Testis (tissue), 5 donors: ENCODE measurements around the gene PLEKHF1. TPM values are rescaled to one million over a fixed set of nuclear protein-coding genes. Genes with fewer than 3 reads are reported as not detected.

Source experiments
- DNase-seq: peaks from one replicate; pipeline ENCODE4 v3.0.0-alpha.2; 2019
- H3K27ac ChIP-seq, 2 donors: fragments of 200-600 bp; sonication (generic); one replicate each; pipeline ENCODE4 v1.5.1; 2019
- H3K27me3 ChIP-seq: fragments of 200-600 bp; sonication (generic); one replicate; pipeline ENCODE4 v1.5.1; 2019
- H3K36me3 ChIP-seq: fragments of 200-600 bp; sonication (generic); one replicate; pipeline ENCODE4 v1.5.1; 2017; ENCODE audit warnings: low read depth; ENCODE audit errors: missing control alignments
- H3K4me1 ChIP-seq: fragments of 200-600 bp; sonication (generic); one replicate; pipeline ENCODE4 v1.5.1; 2019
- H3K4me3 ChIP-seq, 2 donors: fragments of 200-600 bp; sonication (generic); one replicate each; pipeline ENCODE4 v1.5.1; 2017 to 2019
- H3K9me3 ChIP-seq: fragments of 200-600 bp; sonication (generic); one replicate; pipeline ENCODE4 v1.5.1; 2017
- POLR2A ChIP-seq: fragments of 450-650 bp; IDR thresholded peaks from one replicate; pipeline ENCODE4 v1.6.1; 2017; ENCODE audit warnings: antibody characterized with exemption, mild to moderate bottlenecking, moderate library complexity
- WGBS, 2 donors: methylation state at CpG; one replicate each; pipeline ENCODE4 v1.1.5; 2018; 5-methylcytosine and 5-hydroxymethylcytosine counted together
- intact Hi-C: fragments of 100-400 bp; cut with DNase I; formaldehyde crosslinking; loops from one replicate; pipeline ENCODE4 v1.15.1; 2023; ENCODE audit warnings: low total_unique reads
- long read RNA-seq, 2 donors: transcript quantifications; one replicate each; lab custom pipeline, GENCODE V29; 2026
- polyA plus RNA-seq: library from polyadenylated mRNA; stranded (reverse); fragments of 350-450 nt; fragmentation: Illumina TruSeq; extraction: RNeasy Lipid Tissue Mini Kit (QIAGEN cat#74804); gene quantifications from one replicate; pipeline ENCODE4 v1.2.3, GENCODE V29; 2014; ENCODE audit warnings: low read depth, low replicate concordance; ENCODE audit not compliant: insufficient read depth
- total RNA-seq, 2 donors: library from RNA; depleted of rRNA; stranded (reverse); fragments of >200 nt; gene quantifications; one replicate each; pipeline ENCODE4 v1.2.3, GENCODE V29; 2016
- TF ChIP-seq, protein P1 (sequence below), 3 experiments: fragments of 450-650 bp in 2 of 3; fragments of 200-600 bp in 1 of 3; sonication (generic) in 1 of 3; IDR thresholded peaks; one replicate each; pipeline ENCODE4 v1.5.1; 2016 to 2019; ENCODE audit warnings: antibody characterized with exemption in 3 of 3, mild to moderate bottlenecking in 2 of 3, moderate library complexity in 1 of 3

The PLEKHF1 gene, protein sequence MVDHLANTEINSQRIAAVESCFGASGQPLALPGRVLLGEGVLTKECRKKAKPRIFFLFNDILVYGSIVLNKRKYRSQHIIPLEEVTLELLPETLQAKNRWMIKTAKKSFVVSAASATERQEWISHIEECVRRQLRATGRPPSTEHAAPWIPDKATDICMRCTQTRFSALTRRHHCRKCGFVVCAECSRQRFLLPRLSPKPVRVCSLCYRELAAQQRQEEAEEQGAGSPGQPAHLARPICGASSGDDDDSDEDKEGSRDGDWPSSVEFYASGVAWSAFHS
- 10 to 100 TPM; 13.5 to 26.2 TPM for total RNA-seq
- polyA plus RNA-seq: 6.3 TPM
- long read RNA-seq, donor 1, partial matches to known transcripts: 0 of 4 reads
- long read RNA-seq, donor 1, other reads (novel, unspliced or antisense): 0 of 4 reads
- long read RNA-seq, donor 2, partial matches to known transcripts: 0 of 3 reads
- long read RNA-seq, donor 2, other reads (novel, unspliced or antisense): 0 of 3 reads

DNA sequence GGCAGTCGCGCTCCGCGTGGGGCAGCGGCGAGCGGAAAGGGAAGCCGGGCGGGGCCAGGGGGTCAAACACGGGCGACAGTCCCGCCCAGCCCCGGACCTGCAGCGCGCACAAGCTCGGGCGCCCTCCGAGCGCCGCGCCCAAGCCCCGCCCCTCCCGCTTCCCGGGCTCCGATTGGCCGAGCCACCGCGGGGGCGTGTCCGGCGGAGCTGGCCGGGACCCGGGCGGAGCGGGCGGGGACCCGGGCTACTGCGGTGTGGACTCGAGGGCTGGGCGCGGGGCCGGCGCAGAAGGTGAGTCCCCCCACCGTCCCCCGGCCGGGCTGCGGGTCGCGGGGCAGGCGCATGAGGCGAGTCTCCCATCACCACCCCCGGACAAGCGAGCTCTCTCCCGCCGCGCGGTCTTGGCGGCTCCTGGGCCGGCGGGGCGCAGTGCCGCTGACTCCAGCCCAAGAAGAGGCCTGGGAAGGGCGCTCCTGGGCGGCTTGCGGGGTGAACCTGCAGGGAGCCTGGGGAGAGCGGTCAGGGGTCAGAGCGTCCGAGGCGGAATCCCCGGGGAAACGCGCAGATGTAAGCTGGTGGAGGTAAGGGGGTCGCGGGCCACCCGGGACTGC lies at the start of gene PLEKHF1:
Gene PLEKHF1, plus strand, starts transcription at position 247 of the 611 bp plus-strand sequence. CDS start 8,379 bp downstream, outside the sequence.
- intact Hi-C loops: no loop called here
- TF ChIP-seq POLR2A: no peak
- TF ChIP-seq, protein P1, sequence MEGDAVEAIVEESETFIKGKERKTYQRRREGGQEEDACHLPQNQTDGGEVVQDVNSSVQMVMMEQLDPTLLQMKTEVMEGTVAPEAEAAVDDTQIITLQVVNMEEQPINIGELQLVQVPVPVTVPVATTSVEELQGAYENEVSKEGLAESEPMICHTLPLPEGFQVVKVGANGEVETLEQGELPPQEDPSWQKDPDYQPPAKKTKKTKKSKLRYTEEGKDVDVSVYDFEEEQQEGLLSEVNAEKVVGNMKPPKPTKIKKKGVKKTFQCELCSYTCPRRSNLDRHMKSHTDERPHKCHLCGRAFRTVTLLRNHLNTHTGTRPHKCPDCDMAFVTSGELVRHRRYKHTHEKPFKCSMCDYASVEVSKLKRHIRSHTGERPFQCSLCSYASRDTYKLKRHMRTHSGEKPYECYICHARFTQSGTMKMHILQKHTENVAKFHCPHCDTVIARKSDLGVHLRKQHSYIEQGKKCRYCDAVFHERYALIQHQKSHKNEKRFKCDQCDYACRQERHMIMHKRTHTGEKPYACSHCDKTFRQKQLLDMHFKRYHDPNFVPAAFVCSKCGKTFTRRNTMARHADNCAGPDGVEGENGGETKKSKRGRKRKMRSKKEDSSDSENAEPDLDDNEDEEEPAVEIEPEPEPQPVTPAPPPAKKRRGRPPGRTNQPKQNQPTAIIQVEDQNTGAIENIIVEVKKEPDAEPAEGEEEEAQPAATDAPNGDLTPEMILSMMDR (IDR thresholded peaks at IDR 0.05): no peak
- H3K9me3 ChIP-seq: no peaks in the 10 kb centered on the region
- peak within 1 kb of the TSS; percentile 84 to 87 for H3K27ac ChIP-seq
- WGBS, 2 donors: 0 to 1% methylated on average over 4 to 51 of the region's 75 CpGs
- DNase-seq: peak; percentile 93
- no peaks in the 10 kb centered on the region for H3K27me3 ChIP-seq
- H3K36me3 ChIP-seq: no peaks in the 10 kb centered on the region
- peak within 1 kb of the TSS; percentile 90 to 95 for H3K4me3 ChIP-seq
- peaks cover 69% of the 10 kb centered on the region for H3K4me1 ChIP-seq

DNA sequence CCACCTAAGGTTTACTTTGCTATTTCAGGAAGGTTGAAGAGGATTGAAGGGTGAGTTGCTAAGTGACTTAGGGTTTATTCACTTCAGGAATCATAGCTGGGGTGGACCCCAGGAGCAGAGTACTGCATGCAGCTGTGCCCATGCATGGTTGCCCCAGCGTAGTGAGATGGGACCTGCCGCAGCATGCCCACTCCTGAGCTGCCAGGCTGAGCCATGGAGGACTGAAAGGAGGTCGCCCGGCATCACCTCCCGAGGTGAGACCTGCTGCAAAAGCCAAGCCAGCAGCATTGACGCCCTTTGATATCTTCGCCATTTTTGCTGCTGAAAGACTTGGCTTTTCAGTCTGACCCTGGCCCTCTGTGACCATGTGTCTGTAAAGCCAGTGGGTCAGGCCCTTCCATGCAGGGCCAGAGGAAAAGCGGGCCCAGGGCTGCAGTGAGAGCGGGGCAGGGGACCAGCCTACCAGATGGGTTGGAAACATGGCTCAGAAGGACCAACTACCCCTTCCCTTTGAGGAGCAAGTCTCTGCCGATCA lies 49.3 kb upstream of the PLEKHF1 start:
- Histone ChIP-seq H3K27ac (no peak overlapping the region), H3K4me1 (peaks cover 3% of the 10 kb centered on the region), H3K9me3 (no peaks in the 10 kb centered on the region), H3K27me3 (no peaks in the 10 kb centered on the region), H3K36me3 (no peaks in the 10 kb centered on the region), H3K4me3 (no peak overlapping the region)
- DNase-seq: no peak
- 73 to 98% methylated on average over 3 to 10 of the region's 10 CpGs for WGBS, 2 donors
- no peak for TF ChIP-seq POLR2A
- TF ChIP-seq, protein P1 (IDR thresholded peaks at IDR 0.05): no peak
- intact Hi-C loops: no loop called here

DNA sequence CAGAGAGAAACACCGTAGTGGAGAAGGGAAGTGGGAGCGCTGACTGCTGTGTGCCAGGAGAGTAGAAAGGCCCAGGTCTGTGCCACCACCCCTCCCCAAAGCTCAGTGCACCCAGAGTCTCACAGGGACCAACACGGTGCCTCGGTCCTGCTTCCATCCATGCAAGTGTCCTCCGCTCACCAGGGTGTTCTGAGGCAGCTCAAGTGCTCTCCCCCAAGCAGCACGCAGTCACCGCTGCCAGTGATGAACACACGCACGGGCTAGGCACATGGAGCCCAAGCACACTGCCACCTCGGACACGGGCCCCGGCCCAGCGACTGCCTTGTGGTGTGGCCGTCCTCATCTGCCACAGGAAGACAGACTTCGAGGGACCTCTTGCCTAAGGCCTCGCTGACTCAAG lies 48.7 kb upstream of the PLEKHF1 start:
- H3K9me3 ChIP-seq: no peaks in the 10 kb centered on the region
- H3K4me1 ChIP-seq: no peaks in the 10 kb centered on the region
- 75 to 88% methylated on average over 8 to 15 of the region's 16 CpGs for WGBS, 2 donors
- H3K4me3 ChIP-seq: no peak overlapping the region
- DNase-seq: no peak
- intact Hi-C loops: no loop called here
- H3K27me3 ChIP-seq: no peaks in the 10 kb centered on the region
- H3K27ac ChIP-seq: no peak overlapping the region
- H3K36me3 ChIP-seq: no peaks in the 10 kb centered on the region
- TF ChIP-seq POLR2A: no peak
- TF ChIP-seq, protein P1 (IDR thresholded peaks at IDR 0.05): no peak

DNA sequence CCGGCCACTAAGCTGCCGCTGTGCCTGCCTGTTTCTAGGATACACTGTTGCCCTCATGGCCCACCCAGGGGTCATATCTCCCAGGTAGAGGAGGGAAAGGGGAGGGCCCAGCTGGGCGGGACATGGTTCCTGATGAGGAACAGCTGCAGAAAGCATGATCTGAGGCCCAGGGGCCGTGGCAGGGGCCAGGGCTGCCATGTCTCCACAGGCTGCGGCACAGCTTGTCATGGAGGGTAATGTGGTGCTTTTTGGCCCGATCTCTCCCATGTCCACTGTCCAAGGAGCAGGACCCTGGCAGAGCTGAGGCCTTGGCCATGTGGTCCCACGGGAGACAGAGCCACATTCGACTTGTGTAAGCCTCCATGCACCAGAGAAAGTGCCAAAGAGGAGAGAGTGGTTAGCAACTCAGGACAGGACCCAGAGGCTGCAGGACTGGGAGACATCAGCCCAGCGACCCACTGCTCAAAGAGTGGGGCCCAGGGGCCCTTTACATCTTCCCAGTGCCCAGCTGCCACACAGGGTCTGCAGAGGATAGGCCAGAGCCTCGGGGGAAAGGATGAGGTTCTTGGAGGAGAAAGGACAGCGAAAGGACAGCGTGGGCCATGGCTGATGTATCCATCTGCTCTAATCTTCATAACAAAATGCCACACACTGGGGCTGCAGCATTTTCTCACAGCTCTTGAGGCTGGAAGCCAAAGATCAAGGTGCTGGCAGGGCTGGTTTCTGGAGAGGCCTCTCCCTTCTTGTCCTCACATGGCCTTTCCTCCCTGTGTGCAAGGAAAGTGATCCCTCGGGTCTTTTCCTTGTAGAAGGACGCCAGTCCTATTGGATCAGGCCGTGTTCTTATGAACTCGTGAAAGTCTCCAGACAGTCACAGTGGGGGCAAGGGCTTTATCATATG lies 47.6 kb upstream of the PLEKHF1 start:
- intact Hi-C loops: no loop called here
- H3K36me3 ChIP-seq: no peaks in the 10 kb centered on the region
- no peak overlapping the region for H3K27ac ChIP-seq
- TF ChIP-seq, protein P1 (IDR thresholded peaks at IDR 0.05): no peak
- no peak for TF ChIP-seq POLR2A
- H3K9me3 ChIP-seq: no peaks in the 10 kb centered on the region
- H3K4me1 ChIP-seq: no peaks in the 10 kb centered on the region
- H3K27me3 ChIP-seq: no peaks in the 10 kb centered on the region
- no peak overlapping the region for H3K4me3 ChIP-seq
- no peak for DNase-seq
- 79 to 83% methylated on average over 14 to 16 of the region's 16 CpGs for WGBS, 2 donors
